Gastrocnemius medialis (tissue), 4 donors: ENCODE measurements around the gene P2RY14.

ENCODE experiments used
- POLR2A ChIP-seq, 2 donors: fragments of 450-650 bp; IDR thresholded peaks; one replicate each; pipeline ENCODE4 v1.6.1; 2017; ENCODE audit warnings: antibody characterized with exemption in 2 of 2, mild to moderate bottlenecking in 2 of 2, moderate library complexity in 2 of 2
- TF ChIP-seq, protein P1 (sequence below), 5 experiments: fragments of 450-650 bp in 3 of 5; fragments of 200-600 bp in 2 of 5; sonication (generic) in 2 of 5; IDR thresholded peaks in 4 of 5; conservative IDR thresholded peaks in 1 of 5; 1 replicate in 4 of 5; 2 replicates in 1 of 5; pipeline ENCODE4 v1.5.1; 2016 to 2019; ENCODE audit warnings: antibody characterized with exemption in 5 of 5, mild to moderate bottlenecking in 3 of 5, moderate library complexity in 3 of 5

DNA sequence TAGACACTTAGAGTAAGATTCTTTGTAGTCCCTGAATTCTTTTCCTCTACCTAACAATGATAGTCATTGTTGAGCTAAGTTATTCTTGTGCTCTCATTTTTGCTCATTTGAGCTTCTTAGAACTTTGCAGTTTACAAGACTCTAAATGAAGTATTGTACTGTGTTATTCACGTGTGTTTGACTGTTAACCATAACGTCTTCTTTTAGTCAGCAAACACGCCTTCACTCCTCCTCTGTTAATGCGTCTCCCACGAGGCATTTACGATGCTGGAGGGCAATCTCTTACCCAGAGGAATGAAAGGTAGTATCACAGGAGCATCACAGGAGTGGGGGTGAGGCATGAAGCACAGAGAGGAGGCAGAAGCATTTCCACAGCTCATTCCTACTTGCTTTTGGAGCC, 14.8 kb upstream of the P2RY14 start:
- TF ChIP-seq, protein P1, sequence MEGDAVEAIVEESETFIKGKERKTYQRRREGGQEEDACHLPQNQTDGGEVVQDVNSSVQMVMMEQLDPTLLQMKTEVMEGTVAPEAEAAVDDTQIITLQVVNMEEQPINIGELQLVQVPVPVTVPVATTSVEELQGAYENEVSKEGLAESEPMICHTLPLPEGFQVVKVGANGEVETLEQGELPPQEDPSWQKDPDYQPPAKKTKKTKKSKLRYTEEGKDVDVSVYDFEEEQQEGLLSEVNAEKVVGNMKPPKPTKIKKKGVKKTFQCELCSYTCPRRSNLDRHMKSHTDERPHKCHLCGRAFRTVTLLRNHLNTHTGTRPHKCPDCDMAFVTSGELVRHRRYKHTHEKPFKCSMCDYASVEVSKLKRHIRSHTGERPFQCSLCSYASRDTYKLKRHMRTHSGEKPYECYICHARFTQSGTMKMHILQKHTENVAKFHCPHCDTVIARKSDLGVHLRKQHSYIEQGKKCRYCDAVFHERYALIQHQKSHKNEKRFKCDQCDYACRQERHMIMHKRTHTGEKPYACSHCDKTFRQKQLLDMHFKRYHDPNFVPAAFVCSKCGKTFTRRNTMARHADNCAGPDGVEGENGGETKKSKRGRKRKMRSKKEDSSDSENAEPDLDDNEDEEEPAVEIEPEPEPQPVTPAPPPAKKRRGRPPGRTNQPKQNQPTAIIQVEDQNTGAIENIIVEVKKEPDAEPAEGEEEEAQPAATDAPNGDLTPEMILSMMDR (IDR thresholded peaks at IDR 0.05 in 4 of 5, conservative IDR thresholded peaks at IDR 0.05 in 1 of 5), result no peak
- no peak for TF ChIP-seq POLR2A (IDR thresholded peaks at IDR 0.05)
